HEK293 (cell line): ENCODE measurements around the gene ANKRD11.
A peak's percentile ranks its signal among the peaks of the same experiment; 100 is the strongest.
"Not testable (repeated sequence)": the region's sequence is repeated elsewhere in the genome, so short reads cannot be mapped to it uniquely, and the experiment has no call there.

Source experiments
- CTCF ChIP-seq: fragments of 450-650 bp; formaldehyde crosslinking; IDR thresholded peaks from 2 replicates; pipeline ENCODE4 v1.5.1; 2016; ENCODE audit warnings: missing biosample characterization, missing genetic modification characterization
- SP2 ChIP-seq: fragments of 450-650 bp; formaldehyde crosslinking; IDR thresholded peaks from 2 replicates; pipeline ENCODE4 v1.5.1; 2016; ENCODE audit warnings: missing biosample characterization, missing genetic modification characterization
- SP7 ChIP-seq: fragments of 450-650 bp; formaldehyde crosslinking; IDR thresholded peaks from 2 replicates; pipeline ENCODE4 v1.5.1; 2016; ENCODE audit warnings: missing biosample characterization, missing genetic modification characterization
- YY1 ChIP-seq: fragments of 450-650 bp; formaldehyde crosslinking; IDR thresholded peaks from 2 replicates; pipeline ENCODE4 v1.5.1; 2018; ENCODE audit warnings: missing biosample characterization, missing genetic modification characterization
- ZNF121 ChIP-seq: fragments of 450-650 bp; formaldehyde crosslinking; IDR thresholded peaks from 2 replicates; pipeline ENCODE4 v1.5.1; 2016; ENCODE audit warnings: missing biosample characterization, missing genetic modification characterization
- ZNF132 ChIP-seq: fragments of 450-650 bp; formaldehyde crosslinking; IDR thresholded peaks from 2 replicates; pipeline ENCODE4 v1.5.1; 2017; ENCODE audit warnings: missing biosample characterization, missing genetic modification characterization, borderline replicate concordance
- ZNF274 ChIP-seq, 2 experiments: fragments of 200-500 bp in 1 of 2; fragments of 450-650 bp in 1 of 2; sonication (Bioruptor generic) in 1 of 2; formaldehyde crosslinking in 1 of 2; IDR thresholded peaks; 2 replicates each; pipeline versions ENCODE4 v1.5.1 to v1.6.1; 2014 to 2016; ENCODE audit warnings: borderline replicate concordance in 1 of 2, inconsistent platforms in 1 of 2, low read length in 1 of 2, missing biosample characterization in 1 of 2, missing genetic modification characterization in 1 of 2
- ZNF623 ChIP-seq: fragments of 450-650 bp; formaldehyde crosslinking; IDR thresholded peaks from 2 replicates; pipeline ENCODE4 v1.5.1; 2016; ENCODE audit warnings: missing biosample characterization, missing genetic modification characterization

GRCh38 chr16:89428605-89429004 is 61.8 kb downstream of the ANKRD11 start:
- TF ChIP-seq ZNF623 (tag by site-specific recombination); CTCF (tag by site-specific recombination); SP2; YY1 (tag by site-specific recombination); ZNF274 (IDR thresholded peaks at IDR 0.05; ENCODE audit: low read length); ZNF274 (tag by site-specific recombination; IDR thresholded peaks at IDR 0.05; ENCODE audit: borderline replicate concordance); SP7 (tag by site-specific recombination); ZNF132 (tag by site-specific recombination): not testable (repeated sequence)
- peak; percentile 94 for TF ChIP-seq ZNF121 (tag by site-specific recombination)
